HG02938 (cell line): ENCODE data around the gene SLC35F3.

ENCODE experiments used
- ATAC-seq: cut with Tn5 transposase; IDR thresholded peaks from one replicate; pipeline ENCODE4 v1.9.1; 2021; ENCODE audit warnings: mild to moderate bottlenecking, moderate library complexity; ENCODE audit not compliant: unreplicated experiment

The SLC35F3 gene

GRCh38 chr1:234216116-234216703 lies 311.7 kb downstream of the SLC35F3 start:
- no peak for ATAC-seq

- ATAC-seq: no peak
Observed at GRCh38 chr1:234217316-234217840, 312.9 kb downstream of the SLC35F3 start.

GRCh38 chr1:234218078-234218477 lies 313.6 kb downstream of the SLC35F3 start:
- ATAC-seq: no peak

GRCh38 chr1:234219711-234220110 lies 315.2 kb downstream of the SLC35F3 start:
- no peak for ATAC-seq

- ATAC-seq: no peak
Observed at GRCh38 chr1:234221601-234222000, 317.1 kb downstream of the SLC35F3 start.

- no peak for ATAC-seq
Observed at GRCh38 chr1:234222561-234223280, 318.2 kb downstream of the SLC35F3 start.

- ATAC-seq: no peak
Observed at GRCh38 chr1:234226113-234226818, 321.8 kb downstream of the SLC35F3 start.

- ATAC-seq: no peak
Observed at GRCh38 chr1:234226819-234227165, 322.3 kb downstream of the SLC35F3 start.

- ATAC-seq: no peak
Observed at GRCh38 chr1:234229581-234230387, 325.3 kb downstream of the SLC35F3 start.

- ATAC-seq: peak; percentile 48
Observed at GRCh38 chr1:234230414-234230862, 326.0 kb downstream of the SLC35F3 start.

- ATAC-seq: peak; percentile 75
Observed at GRCh38 chr1:234231061-234231892, 326.8 kb downstream of the SLC35F3 start.

GRCh38 chr1:234231893-234232276 lies 327.4 kb downstream of the SLC35F3 start:
- no peak for ATAC-seq

GRCh38 chr1:234234199-234234598 lies 329.7 kb downstream of the SLC35F3 start:
- ATAC-seq: no peak

- no peak for ATAC-seq
Observed at GRCh38 chr1:234235434-234235881, 331.0 kb downstream of the SLC35F3 start.

- no peak for ATAC-seq
Observed at GRCh38 chr1:234237393-234237792, 332.9 kb downstream of the SLC35F3 start.

GRCh38 chr1:234238060-234238459 lies 333.6 kb downstream of the SLC35F3 start:
- ATAC-seq: no peak

GRCh38 chr1:234239515-234239914 lies 335.0 kb downstream of the SLC35F3 start:
- no peak for ATAC-seq

- no peak for ATAC-seq
Observed at GRCh38 chr1:234239936-234240335, 335.5 kb downstream of the SLC35F3 start.

- ATAC-seq: no peak
Observed at GRCh38 chr1:234240680-234241079, 336.2 kb downstream of the SLC35F3 start.

GRCh38 chr1:234241941-234242490 lies 337.5 kb downstream of the SLC35F3 start:
- ATAC-seq: no peak
